ENCODE results near the gene ARMC8.

- no peak for TF ChIP-seq CTCF (IDR thresholded peaks at IDR 0.05)
- TF ChIP-seq POLR2A (IDR thresholded peaks at IDR 0.05), result no peak
Measured at GRCh38 chr3:138202945-138203701, 16.0 kb downstream of the ARMC8 start.

Measured in body of pancreas (tissue), 4 donors.